ENCODE data around the gene TAPBP.

DNA sequence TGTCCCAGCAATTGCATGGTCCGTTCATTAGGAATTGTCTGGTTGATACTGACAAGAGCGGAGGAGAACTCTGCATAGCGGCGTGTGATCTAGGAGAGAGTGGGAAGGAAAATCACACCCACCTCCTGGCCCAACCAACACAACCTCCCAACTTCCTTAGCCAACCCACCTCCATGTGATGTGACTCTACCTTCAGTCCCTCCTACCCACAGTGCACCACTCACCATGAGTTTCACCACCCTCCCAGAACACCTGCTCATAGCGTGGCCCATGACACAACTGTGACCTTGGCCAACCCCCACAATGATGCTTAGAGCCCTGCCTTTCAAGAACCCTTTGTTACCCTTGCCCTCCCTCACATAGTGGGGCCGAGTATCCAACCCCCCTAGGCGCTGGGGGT lies 49.9 kb downstream of the TAPBP start:
- TF ChIP-seq, protein P1, sequence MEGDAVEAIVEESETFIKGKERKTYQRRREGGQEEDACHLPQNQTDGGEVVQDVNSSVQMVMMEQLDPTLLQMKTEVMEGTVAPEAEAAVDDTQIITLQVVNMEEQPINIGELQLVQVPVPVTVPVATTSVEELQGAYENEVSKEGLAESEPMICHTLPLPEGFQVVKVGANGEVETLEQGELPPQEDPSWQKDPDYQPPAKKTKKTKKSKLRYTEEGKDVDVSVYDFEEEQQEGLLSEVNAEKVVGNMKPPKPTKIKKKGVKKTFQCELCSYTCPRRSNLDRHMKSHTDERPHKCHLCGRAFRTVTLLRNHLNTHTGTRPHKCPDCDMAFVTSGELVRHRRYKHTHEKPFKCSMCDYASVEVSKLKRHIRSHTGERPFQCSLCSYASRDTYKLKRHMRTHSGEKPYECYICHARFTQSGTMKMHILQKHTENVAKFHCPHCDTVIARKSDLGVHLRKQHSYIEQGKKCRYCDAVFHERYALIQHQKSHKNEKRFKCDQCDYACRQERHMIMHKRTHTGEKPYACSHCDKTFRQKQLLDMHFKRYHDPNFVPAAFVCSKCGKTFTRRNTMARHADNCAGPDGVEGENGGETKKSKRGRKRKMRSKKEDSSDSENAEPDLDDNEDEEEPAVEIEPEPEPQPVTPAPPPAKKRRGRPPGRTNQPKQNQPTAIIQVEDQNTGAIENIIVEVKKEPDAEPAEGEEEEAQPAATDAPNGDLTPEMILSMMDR (IDR thresholded peaks at IDR 0.05): no peak
- TF ChIP-seq POLR2A (IDR thresholded peaks at IDR 0.05; ENCODE audit: low read depth): no peak
- no peak for TF ChIP-seq POLR2AphosphoS5 (IDR thresholded peaks at IDR 0.05)
- TF ChIP-seq EP300 (IDR thresholded peaks at IDR 0.05): no peak
